Astrocyte of the cerebellum (primary cell): ENCODE results near the gene CLIC3.

ENCODE experiments used
- DNase-seq: peaks from one replicate; pipeline ENCODE4 v3.0.0-alpha.2; 2011; ENCODE audit warnings: low read depth
- H3K4me3 ChIP-seq: 2 replicates; pipeline ENCODE4 v1.5.1; 2011; ENCODE audit warnings: mild to moderate bottlenecking, low read depth, low read length, moderate library complexity
- CTCF ChIP-seq: IDR thresholded peaks from 2 replicates; pipeline ENCODE4 v1.5.1; 2012; ENCODE audit warnings: low read length, low read depth, moderate library complexity, mild to moderate bottlenecking; ENCODE audit errors: missing control alignments
- in situ Hi-C: cut with HindIII; loops from 2 replicates; pipeline ENCODE4 v1.10.0; 2017; ENCODE audit warnings: low sequenced_read_pairs

Gene CLIC3

GRCh38 chr9:136968333-136969127 lies 27.8 kb downstream of the CLIC3 start:
- no peak for DNase-seq
- H3K4me3 ChIP-seq: no peak overlapping the region
- in situ Hi-C loops: no loop called here
- no peak for TF ChIP-seq CTCF

- DNase-seq: no peak
- H3K4me3 ChIP-seq: no peak overlapping the region
- TF ChIP-seq CTCF: no peak
- in situ Hi-C loops: no loop called here
Measured at GRCh38 chr9:136965771-136966484, 30.4 kb downstream of the CLIC3 start.

- DNase-seq: no peak
- H3K4me3 ChIP-seq: no peak overlapping the region
- no peak for TF ChIP-seq CTCF
- in situ Hi-C loops: no loop called here
Measured at GRCh38 chr9:136964833-136965422, 31.4 kb downstream of the CLIC3 start.

GRCh38 chr9:136964171-136964689 lies 32.1 kb downstream of the CLIC3 start:
- in situ Hi-C loops: no loop called here
- TF ChIP-seq CTCF: no peak
- H3K4me3 ChIP-seq: no peak overlapping the region
- no peak for DNase-seq

- in situ Hi-C loops: no loop called here
- TF ChIP-seq CTCF: no peak
Measured at GRCh38 chr9:136963751-136964150, 32.6 kb downstream of the CLIC3 start.

GRCh38 chr9:136963341-136963740 lies 33.0 kb downstream of the CLIC3 start:
- in situ Hi-C loops: no loop called here

More at GRCh38 chr9:136963751-136964150, 32.6 kb downstream of the CLIC3 start:
- DNase-seq: no peak
- no peak overlapping the region for H3K4me3 ChIP-seq

More at GRCh38 chr9:136963341-136963740, 33.0 kb downstream of the CLIC3 start:
- DNase-seq: no peak
- TF ChIP-seq CTCF: no peak
- H3K4me3 ChIP-seq: no peak overlapping the region
